Cardiac fibroblast (primary cell): Measurements from ENCODE around the gene NEFH.

Source experiments
- DNase-seq, 2 donors: peaks; one replicate each; pipeline versions ENCODE4 v3.0.0 to v3.0.0-alpha.2; 2010; ENCODE audit warnings: low read depth in 2 of 2
- H3K4me3 ChIP-seq, 2 donors: replicated peaks in 1 of 2; 1 replicate in 1 of 2; 2 replicates in 1 of 2; pipeline ENCODE4 v1.5.1; 2011; ENCODE audit warnings: low read depth in 2 of 2, low read length in 2 of 2, mild to moderate bottlenecking in 2 of 2, moderate library complexity in 1 of 2
- CTCF ChIP-seq: IDR thresholded peaks from one replicate; pipeline ENCODE4 v1.5.1; 2011; ENCODE audit warnings: low read depth, mild to moderate bottlenecking, low read length, inconsistent platforms

NEFH gene

DNA sequence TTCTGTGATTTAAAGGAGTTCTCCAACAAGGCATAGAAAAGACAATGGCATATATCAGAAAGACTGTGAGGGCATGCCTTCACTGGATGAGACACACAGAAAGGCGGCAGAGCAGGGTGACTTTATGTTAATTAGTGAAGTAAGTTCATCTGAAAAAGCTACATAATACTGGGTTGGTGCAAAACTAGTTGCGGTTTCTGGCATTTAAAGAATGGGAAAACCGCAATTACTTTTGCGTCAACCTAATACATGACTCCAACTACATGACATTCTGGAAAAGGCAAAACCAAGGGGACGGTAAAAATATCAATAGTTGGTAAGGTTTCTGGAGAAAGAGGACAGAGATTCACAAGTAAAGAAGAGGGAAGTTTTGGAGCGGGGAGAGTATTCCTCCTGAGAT lies 36.6 kb upstream of the NEFH start:
- no peak overlapping the region for H3K4me3 ChIP-seq
- TF ChIP-seq CTCF = no peak
- peak; percentile 14 to 18 for DNase-seq

- H3K4me3 ChIP-seq = no peak overlapping the region
- no peak for DNase-seq
- TF ChIP-seq CTCF = no peak
These were observed 35.9 kb upstream of the NEFH start for GRCh38 chr22:29443861-29444792.

GRCh38 chr22:29445508-29445907 lies 34.5 kb upstream of the NEFH start:
- DNase-seq = no peak
- TF ChIP-seq CTCF = no peak
- H3K4me3 ChIP-seq = no peak overlapping the region

DNA sequence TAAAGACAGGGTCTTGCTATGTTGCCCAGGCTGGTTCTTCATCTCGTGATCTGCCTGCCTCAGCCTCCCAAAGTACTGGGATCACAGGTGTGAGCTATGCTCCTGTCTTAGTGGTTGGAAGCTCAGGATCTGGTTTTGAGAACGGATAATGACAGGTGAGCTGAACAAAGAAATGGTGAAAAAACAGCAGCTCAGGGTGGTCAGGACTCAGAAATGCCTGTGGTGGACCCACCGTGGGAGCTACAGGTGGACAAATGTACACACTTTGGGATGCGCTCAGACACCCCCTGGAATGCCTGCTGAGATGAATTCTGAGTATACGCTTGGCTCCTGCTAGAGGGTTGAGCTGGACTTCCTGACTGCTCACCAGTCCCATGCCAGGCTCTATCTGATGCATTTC lies 32.1 kb upstream of the NEFH start:
- DNase-seq = no peak
- H3K4me3 ChIP-seq = no peak overlapping the region
- no peak for TF ChIP-seq CTCF

GRCh38 chr22:29449296-29449875 lies 30.6 kb upstream of the NEFH start:
- TF ChIP-seq CTCF = no peak
- DNase-seq = no peak
- no peak overlapping the region for H3K4me3 ChIP-seq

GRCh38 chr22:29450222-29450621 lies 29.8 kb upstream of the NEFH start:
- TF ChIP-seq CTCF = no peak
- no peak for DNase-seq

More at GRCh38 chr22:29450222-29450621, 29.8 kb upstream of the NEFH start:
- H3K4me3 ChIP-seq = no peak overlapping the region
